Prostate gland (tissue), 2 donors: ENCODE results near the gene C9orf50. TPM values are rescaled to one million over a fixed set of nuclear protein-coding genes. Genes with fewer than 3 reads are reported as not detected.

Source experiments
- DNase-seq: peaks from one replicate; pipeline ENCODE4 v3.0.0-alpha.2; 2019; ENCODE audit warnings: low spot score
- H3K27ac ChIP-seq, 2 donors: fragments of 200-600 bp; sonication (generic); 2 replicates each; pipeline ENCODE4 v1.5.1; 2017 to 2019
- H3K27me3 ChIP-seq: fragments of 200-600 bp; sonication (generic); replicated peaks from 2 replicates; pipeline ENCODE4 v1.5.1; 2019; ENCODE audit not compliant: insufficient read depth
- H3K36me3 ChIP-seq, 2 donors: fragments of 200-600 bp; sonication (generic); 1 replicate in 1 of 2; 2 replicates in 1 of 2; pipeline versions ENCODE4 v1.5.1 to v1.8.1; 2017 to 2019
- H3K4me1 ChIP-seq: fragments of 200-600 bp; sonication (generic); replicated peaks from 2 replicates; pipeline ENCODE4 v1.5.1; 2019
- H3K4me3 ChIP-seq, 2 donors: fragments of 200-600 bp; sonication (generic); 2 replicates each; pipeline ENCODE4 v1.5.1; 2017 to 2019
- H3K9me3 ChIP-seq: fragments of 200-600 bp; sonication (generic); 2 replicates; pipeline ENCODE4 v1.5.1; 2017
- POLR2A ChIP-seq: fragments of 450-650 bp; IDR thresholded peaks from one replicate; pipeline ENCODE4 v1.6.1; 2016; ENCODE audit warnings: antibody characterized with exemption, mild to moderate bottlenecking
- POLR2AphosphoS5 ChIP-seq: sonication (generic); formaldehyde crosslinking; IDR thresholded peaks from one replicate; pipeline ENCODE4 v1.6.1; 2017; ENCODE audit warnings: antibody characterized with exemption
- WGBS: methylation state at CpG from one replicate; pipeline ENCODE4 v1.1.5; 2018; 5-methylcytosine and 5-hydroxymethylcytosine counted together
- intact Hi-C: fragments of 100-400 bp; cut with DNase I; formaldehyde crosslinking; loops from one replicate; pipeline ENCODE4 v1.14.2; 2022
- total RNA-seq, 2 donors: library from RNA; depleted of rRNA; stranded (reverse); fragments of >200 nt; gene quantifications; one replicate each; pipeline ENCODE4 v1.1.0, GENCODE V29; 2016
- TF ChIP-seq, protein P1 (sequence below), 4 experiments: fragments of 200-600 bp in 2 of 4; fragments of 450-650 bp in 2 of 4; sonication (generic) in 2 of 4; IDR thresholded peaks; 1 replicate in 3 of 4; 2 replicates in 1 of 4; pipeline ENCODE4 v1.5.1; 2016 to 2019; ENCODE audit warnings: antibody characterized with exemption in 4 of 4, mild to moderate bottlenecking in 2 of 4, moderate library complexity in 2 of 4

The C9orf50 gene
- total RNA-seq, 2 donors from 2014 or later: not detected

DNA sequence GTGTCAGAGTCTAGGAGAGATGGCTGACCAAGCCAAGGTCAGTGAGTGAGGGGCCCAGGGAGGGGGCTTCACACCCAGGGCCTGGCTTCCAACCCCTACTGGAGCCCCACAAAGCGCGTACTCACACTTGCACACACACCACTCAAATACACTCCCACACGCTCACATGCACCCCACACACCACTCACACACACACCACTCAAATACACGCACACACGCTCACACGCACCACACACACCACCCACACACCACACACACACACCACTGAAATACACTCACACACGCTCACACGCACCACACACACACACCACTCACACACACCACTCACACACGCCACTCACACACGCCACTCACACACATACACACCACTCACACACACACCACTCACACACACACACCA lies 26.7 kb upstream of the C9orf50 start:
- no peaks in the 10 kb centered on the region for H3K36me3 ChIP-seq
- H3K4me1 ChIP-seq: no peaks in the 10 kb centered on the region
- no peaks in the 10 kb centered on the region for H3K27me3 ChIP-seq
- no peak overlapping the region for H3K4me3 ChIP-seq
- DNase-seq: no peak
- H3K27ac ChIP-seq: no peak overlapping the region
- intact Hi-C loops: no loop called here
- TF ChIP-seq POLR2AphosphoS5 (no peak), POLR2A (no peak)
- TF ChIP-seq, protein P1, sequence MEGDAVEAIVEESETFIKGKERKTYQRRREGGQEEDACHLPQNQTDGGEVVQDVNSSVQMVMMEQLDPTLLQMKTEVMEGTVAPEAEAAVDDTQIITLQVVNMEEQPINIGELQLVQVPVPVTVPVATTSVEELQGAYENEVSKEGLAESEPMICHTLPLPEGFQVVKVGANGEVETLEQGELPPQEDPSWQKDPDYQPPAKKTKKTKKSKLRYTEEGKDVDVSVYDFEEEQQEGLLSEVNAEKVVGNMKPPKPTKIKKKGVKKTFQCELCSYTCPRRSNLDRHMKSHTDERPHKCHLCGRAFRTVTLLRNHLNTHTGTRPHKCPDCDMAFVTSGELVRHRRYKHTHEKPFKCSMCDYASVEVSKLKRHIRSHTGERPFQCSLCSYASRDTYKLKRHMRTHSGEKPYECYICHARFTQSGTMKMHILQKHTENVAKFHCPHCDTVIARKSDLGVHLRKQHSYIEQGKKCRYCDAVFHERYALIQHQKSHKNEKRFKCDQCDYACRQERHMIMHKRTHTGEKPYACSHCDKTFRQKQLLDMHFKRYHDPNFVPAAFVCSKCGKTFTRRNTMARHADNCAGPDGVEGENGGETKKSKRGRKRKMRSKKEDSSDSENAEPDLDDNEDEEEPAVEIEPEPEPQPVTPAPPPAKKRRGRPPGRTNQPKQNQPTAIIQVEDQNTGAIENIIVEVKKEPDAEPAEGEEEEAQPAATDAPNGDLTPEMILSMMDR (IDR thresholded peaks at IDR 0.05): no peak
- WGBS: 88% methylated on average over 10 of the region's 10 CpGs
- no peaks in the 10 kb centered on the region for H3K9me3 ChIP-seq

DNA sequence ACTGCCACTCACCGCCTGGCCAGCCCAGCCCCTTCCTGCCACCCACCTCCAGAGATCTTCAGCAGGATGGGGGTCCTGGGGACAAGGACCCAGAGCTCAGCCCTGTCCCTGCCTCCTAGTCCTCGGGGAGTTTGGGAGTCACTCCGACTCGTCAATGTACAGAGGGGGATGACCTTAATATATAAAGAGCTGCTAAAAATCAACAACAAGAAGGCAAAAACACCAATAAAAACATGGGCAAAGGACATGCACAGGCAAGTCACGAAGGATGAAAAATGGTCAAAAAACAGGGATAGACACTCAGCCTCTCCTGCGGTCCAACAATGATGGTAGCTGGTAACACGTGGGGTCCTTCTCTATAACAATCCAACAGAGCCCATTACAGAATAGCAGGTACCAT lies 25.8 kb upstream of the C9orf50 start:
- TF ChIP-seq, protein P1 (IDR thresholded peaks at IDR 0.05): no peak
- TF ChIP-seq POLR2AphosphoS5 (no peak), POLR2A (no peak)
- no peak for DNase-seq
- H3K4me3 ChIP-seq: no peak overlapping the region
- no peak overlapping the region for H3K27ac ChIP-seq
- WGBS: 91% methylated on average over 7 of the region's 7 CpGs
- H3K27me3 ChIP-seq: no peaks in the 10 kb centered on the region
- intact Hi-C loops: no loop called here
- H3K36me3 ChIP-seq: no peaks in the 10 kb centered on the region
- no peaks in the 10 kb centered on the region for H3K4me1 ChIP-seq
- no peaks in the 10 kb centered on the region for H3K9me3 ChIP-seq

DNA sequence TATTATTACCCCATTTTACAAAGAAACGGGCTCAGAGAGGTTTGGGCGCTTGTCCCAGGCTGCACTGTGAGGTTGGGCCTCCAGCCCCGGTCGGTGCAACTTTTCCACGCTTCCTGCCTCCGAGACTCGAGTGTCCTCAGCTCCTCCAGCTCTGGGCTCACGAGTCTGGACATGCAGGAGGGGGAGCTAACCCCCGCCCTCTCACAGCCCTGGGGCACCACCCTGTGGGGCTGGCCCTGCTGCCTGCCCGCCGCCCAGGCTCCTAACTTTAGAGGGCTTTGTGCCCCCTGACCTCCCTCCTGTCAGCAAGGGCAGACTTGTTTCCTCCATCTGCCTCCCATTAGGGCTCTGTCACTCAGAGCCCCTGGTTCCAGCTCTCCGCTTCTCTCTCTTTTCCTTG lies 25.4 kb upstream of the C9orf50 start:
- WGBS: 67% methylated on average over 12 of the region's 12 CpGs
- no peak overlapping the region for H3K27ac ChIP-seq
- H3K36me3 ChIP-seq: no peaks in the 10 kb centered on the region
- DNase-seq: no peak
- intact Hi-C loops: no loop called here
- TF ChIP-seq, protein P1 (IDR thresholded peaks at IDR 0.05): no peak
- no peak for TF ChIP-seq POLR2A
- TF ChIP-seq POLR2AphosphoS5: no peak
- no peak overlapping the region for H3K4me3 ChIP-seq
- H3K9me3 ChIP-seq: no peaks in the 10 kb centered on the region
- peaks cover 2% of the 10 kb centered on the region for H3K4me1 ChIP-seq
- H3K27me3 ChIP-seq: no peaks in the 10 kb centered on the region

DNA sequence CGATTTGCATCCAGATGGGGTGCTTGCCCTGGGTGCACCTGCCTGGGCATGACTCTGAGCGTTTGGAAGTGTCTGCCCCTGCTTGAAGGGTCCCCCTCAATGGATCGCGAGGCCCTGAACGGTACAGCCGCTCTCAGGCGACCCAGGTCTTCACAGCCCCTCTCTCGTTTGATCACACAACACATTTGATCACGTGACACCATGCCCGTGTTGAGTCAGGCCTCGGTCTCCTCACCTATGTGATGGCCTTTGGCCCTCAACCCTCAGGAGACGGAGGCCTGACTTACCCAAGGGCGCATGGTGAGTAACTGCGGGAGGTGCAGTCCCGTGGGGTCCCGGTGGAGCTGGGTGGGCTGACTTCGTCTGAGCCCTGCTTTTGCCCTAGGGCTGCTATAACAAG lies 24.0 kb upstream of the C9orf50 start:
- Histone ChIP-seq H3K4me3 (no peak overlapping the region), H3K4me1 (peaks cover 15% of the 10 kb centered on the region), H3K9me3 (no peaks in the 10 kb centered on the region), H3K27me3 (no peaks in the 10 kb centered on the region), H3K36me3 (no peaks in the 10 kb centered on the region), H3K27ac (no peak overlapping the region)
- no peak for TF ChIP-seq POLR2A
- TF ChIP-seq, protein P1 (IDR thresholded peaks at IDR 0.05): no peak
- no peak for TF ChIP-seq POLR2AphosphoS5
- intact Hi-C loops: no loop called here
- 53% methylated on average over 17 of the region's 17 CpGs for WGBS
- DNase-seq: no peak

DNA sequence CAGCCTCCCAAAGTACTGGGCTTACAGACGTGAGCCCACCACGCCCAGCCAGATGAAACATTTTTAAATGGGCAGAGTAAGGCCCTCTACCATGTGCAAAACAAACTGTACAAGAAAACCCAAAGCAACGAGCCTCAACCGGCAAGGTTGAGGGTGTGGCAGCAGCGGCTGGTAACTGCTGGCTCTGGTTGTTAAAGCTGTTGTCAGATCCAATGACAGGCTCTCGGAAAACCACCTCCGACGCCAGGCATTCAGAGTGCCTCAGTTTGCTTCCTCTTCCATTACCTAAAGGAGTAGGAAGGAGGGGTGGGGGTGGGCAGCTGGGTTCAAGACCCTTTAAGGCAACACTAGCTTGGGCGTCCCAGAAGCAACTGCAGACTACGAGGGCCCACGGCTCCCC lies 23.5 kb upstream of the C9orf50 start:
- Histone ChIP-seq H3K9me3 (no peaks in the 10 kb centered on the region), H3K4me3 (no peak overlapping the region), H3K27ac (no peak overlapping the region), H3K27me3 (no peaks in the 10 kb centered on the region), H3K4me1 (peaks cover 15% of the 10 kb centered on the region), H3K36me3 (no peaks in the 10 kb centered on the region)
- TF ChIP-seq POLR2AphosphoS5 (no peak), POLR2A (no peak)
- TF ChIP-seq, protein P1 (IDR thresholded peaks at IDR 0.05): no peak
- no peak for DNase-seq
- 31% methylated on average over 11 of the region's 11 CpGs for WGBS
- intact Hi-C loops: no loop called here
